ENCODE data around the gene SPPL2B. TPM values are rescaled to one million over a fixed set of nuclear protein-coding genes. Genes with fewer than 3 reads are reported as not detected.

The SPPL2B gene
- total RNA-seq, 1 donor = 32.6 TPM

DNA sequence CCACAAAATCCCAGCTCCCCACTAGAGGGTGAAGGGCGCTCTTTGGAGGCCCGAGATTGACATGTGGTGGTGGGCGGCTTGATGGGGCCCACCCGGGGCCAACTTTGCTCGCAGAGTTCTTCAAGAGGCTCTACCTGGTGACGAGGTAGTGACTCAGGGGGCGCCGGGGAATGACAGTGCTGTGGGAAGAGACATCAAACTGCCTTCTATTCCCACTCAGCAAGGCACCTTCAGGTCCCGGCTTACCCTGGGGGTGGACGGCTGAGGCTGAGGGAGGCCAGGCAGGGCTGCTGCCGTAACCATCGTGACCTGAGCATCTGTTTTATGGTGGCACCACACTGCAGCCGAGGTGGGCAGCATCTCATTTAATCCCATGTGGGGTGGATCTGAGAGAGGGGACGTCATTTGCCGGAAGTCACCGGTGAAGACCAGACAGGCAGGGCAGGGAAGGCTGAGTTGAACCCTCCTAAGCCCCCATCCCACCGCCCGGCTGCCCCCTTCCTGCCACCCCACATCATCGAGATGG, 22.1 kb upstream of the SPPL2B start:
- no peak overlapping the region for H3K27ac ChIP-seq (ENCODE audit: low read depth, low read length)
- no peaks in the 10 kb centered on the region for H3K36me3 ChIP-seq (ENCODE audit: insufficient read depth, low read length)
- H2AFZ ChIP-seq (ENCODE audit: low read length) = no peak overlapping the region
- H3K4me2 ChIP-seq (ENCODE audit: insufficient read depth, low read length) = no peak overlapping the region
- no peak for DNase-seq (ENCODE audit: insufficient read length, low spot score, missing footprints)
- H3K4me3 ChIP-seq (ENCODE audit: insufficient read depth, low read length) = no peak overlapping the region
- peaks cover 17% of the 10 kb centered on the region for H4K20me1 ChIP-seq (ENCODE audit: insufficient read depth, low read length)
- peaks cover 8% of the 10 kb centered on the region for H3K4me1 ChIP-seq (ENCODE audit: insufficient read depth, low read length)
- H3K27me3 ChIP-seq (ENCODE audit: insufficient read depth, low read length) = peaks cover 51% of the 10 kb centered on the region
- TF ChIP-seq, protein P1, sequence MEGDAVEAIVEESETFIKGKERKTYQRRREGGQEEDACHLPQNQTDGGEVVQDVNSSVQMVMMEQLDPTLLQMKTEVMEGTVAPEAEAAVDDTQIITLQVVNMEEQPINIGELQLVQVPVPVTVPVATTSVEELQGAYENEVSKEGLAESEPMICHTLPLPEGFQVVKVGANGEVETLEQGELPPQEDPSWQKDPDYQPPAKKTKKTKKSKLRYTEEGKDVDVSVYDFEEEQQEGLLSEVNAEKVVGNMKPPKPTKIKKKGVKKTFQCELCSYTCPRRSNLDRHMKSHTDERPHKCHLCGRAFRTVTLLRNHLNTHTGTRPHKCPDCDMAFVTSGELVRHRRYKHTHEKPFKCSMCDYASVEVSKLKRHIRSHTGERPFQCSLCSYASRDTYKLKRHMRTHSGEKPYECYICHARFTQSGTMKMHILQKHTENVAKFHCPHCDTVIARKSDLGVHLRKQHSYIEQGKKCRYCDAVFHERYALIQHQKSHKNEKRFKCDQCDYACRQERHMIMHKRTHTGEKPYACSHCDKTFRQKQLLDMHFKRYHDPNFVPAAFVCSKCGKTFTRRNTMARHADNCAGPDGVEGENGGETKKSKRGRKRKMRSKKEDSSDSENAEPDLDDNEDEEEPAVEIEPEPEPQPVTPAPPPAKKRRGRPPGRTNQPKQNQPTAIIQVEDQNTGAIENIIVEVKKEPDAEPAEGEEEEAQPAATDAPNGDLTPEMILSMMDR (IDR thresholded peaks at IDR 0.05; ENCODE audit: extremely low read depth, low read depth, low read length) = no peak
- no peaks in the 10 kb centered on the region for H3K79me2 ChIP-seq (ENCODE audit: insufficient read depth, low read length)
- H3K9me3 ChIP-seq (ENCODE audit: low read depth, low read length) = no peaks in the 10 kb centered on the region

DNA sequence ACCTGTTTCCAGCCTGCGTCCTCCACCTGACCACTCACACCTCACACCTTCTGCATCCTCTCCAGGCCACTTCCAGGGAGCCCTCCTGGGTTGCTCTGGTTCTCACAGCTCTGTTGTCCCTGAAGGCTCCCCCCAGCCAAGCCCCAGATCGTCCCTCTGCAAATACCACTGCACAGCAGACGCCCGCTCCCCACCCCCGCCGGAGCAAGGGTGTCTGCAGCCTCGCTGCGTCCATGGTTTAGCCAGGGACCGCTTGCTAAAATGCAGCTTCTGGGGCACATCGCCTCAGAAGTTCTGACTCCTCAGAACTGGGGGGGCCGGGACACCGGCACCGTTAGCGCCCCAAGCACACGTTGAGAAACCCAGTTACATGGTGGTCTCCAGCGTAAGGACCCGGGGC, 21.5 kb upstream of the SPPL2B start:
- Histone ChIP-seq H3K36me3 (ENCODE audit: insufficient read depth, low read length) (no peaks in the 10 kb centered on the region), H3K4me1 (ENCODE audit: insufficient read depth, low read length) (peaks cover 8% of the 10 kb centered on the region)
- TF ChIP-seq, protein P1 (IDR thresholded peaks at IDR 0.05; ENCODE audit: extremely low read depth, low read depth, low read length) = no peak

DNA sequence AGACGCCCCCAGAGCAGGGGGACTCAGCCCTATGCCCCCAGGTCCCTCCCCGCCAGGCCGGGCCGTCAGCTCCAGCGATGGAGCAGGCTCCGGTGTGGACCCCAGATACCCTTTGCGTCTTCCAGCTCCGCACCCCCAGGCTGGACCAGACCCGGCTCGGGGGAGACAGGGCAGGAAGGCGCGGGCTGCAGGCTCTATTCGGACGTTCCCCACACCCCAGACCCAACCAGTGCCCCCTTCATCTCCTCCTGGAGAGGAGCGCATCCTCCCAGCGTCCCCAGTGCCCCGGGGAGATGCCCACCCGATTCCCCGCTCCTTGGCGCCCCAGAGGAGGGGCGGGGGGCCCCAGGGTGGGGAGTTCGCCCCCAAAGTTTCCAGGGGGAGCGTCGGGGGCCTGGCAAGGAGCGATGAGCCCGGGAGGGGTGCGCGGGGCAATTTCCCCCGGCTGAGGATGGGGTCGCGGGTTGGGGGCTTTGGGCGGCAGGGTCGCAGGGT, 20.9 kb upstream of the SPPL2B start:
- H3K4me1 ChIP-seq (ENCODE audit: insufficient read depth, low read length) = peaks cover 8% of the 10 kb centered on the region
- TF ChIP-seq, protein P1 (IDR thresholded peaks at IDR 0.05; ENCODE audit: extremely low read depth, low read depth, low read length) = no peak
- H3K36me3 ChIP-seq (ENCODE audit: insufficient read depth, low read length) = no peaks in the 10 kb centered on the region
- H3K9me3 ChIP-seq (ENCODE audit: low read depth, low read length) = no peaks in the 10 kb centered on the region
- H3K27me3 ChIP-seq (ENCODE audit: insufficient read depth, low read length) = peaks cover 44% of the 10 kb centered on the region
- peaks cover 17% of the 10 kb centered on the region for H4K20me1 ChIP-seq (ENCODE audit: insufficient read depth, low read length)
- no peak overlapping the region for H3K27ac ChIP-seq (ENCODE audit: low read depth, low read length)
- no peak overlapping the region for H3K4me2 ChIP-seq (ENCODE audit: insufficient read depth, low read length)
- H2AFZ ChIP-seq (ENCODE audit: low read length) = no peak overlapping the region
- no peaks in the 10 kb centered on the region for H3K79me2 ChIP-seq (ENCODE audit: insufficient read depth, low read length)
- no peak for DNase-seq (ENCODE audit: insufficient read length, low spot score, missing footprints)
- no peak overlapping the region for H3K4me3 ChIP-seq (ENCODE audit: insufficient read depth, low read length)

More for the DNA sequence above, 21.5 kb upstream of the SPPL2B start:
- Histone ChIP-seq H3K9me3 (ENCODE audit: low read depth, low read length) (no peaks in the 10 kb centered on the region), H3K79me2 (ENCODE audit: insufficient read depth, low read length) (no peaks in the 10 kb centered on the region), H3K27ac (ENCODE audit: low read depth, low read length) (no peak overlapping the region), H3K27me3 (ENCODE audit: insufficient read depth, low read length) (peaks cover 50% of the 10 kb centered on the region), H2AFZ (ENCODE audit: low read length) (no peak overlapping the region), H3K4me2 (ENCODE audit: insufficient read depth, low read length) (no peak overlapping the region), H4K20me1 (ENCODE audit: insufficient read depth, low read length) (peaks cover 17% of the 10 kb centered on the region), H3K4me3 (ENCODE audit: insufficient read depth, low read length) (no peak overlapping the region)
- no peak for DNase-seq (ENCODE audit: insufficient read length, low spot score, missing footprints)

DNA sequence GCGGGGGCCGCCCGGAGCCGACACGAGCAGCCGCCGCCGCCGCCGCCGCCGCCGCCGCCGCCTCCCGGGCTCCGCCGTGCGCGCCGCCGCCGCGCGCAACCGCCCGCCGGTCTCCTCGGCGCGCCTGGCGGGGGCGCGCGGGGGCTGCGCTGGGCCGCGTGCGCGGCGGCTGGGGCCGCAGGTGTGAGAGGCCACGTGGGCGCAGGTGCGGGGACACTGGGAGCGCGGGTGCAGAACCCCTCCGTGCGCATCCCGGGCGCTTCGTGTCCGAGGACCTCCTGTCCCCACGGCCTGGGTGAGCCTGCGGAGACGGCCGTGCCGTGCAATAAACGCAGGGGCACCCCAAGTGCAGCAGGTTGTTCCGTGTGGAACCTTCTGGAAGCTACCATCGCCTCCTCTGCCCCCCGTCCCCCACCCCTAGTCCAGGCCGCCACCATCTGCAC, 20.3 kb upstream of the SPPL2B start, which contains the start of gene LINGO3:
Gene LINGO3 (minus strand): TSS at position 41 of the 443 bp plus-strand sequence. CDS start 16,378 bp downstream, outside the sequence.
- H2AFZ ChIP-seq (ENCODE audit: low read length) = no peak within 1 kb of the TSS
- peaks cover 8% of the 10 kb centered on the region for H3K4me1 ChIP-seq (ENCODE audit: insufficient read depth, low read length)
- peaks cover 39% of the 10 kb centered on the region for H3K27me3 ChIP-seq (ENCODE audit: insufficient read depth, low read length)
- H3K79me2 ChIP-seq (ENCODE audit: insufficient read depth, low read length) = no peaks in the 10 kb centered on the region
- H3K4me3 ChIP-seq (ENCODE audit: insufficient read depth, low read length) = peak within 1 kb of the TSS; percentile 42
- DNase-seq (ENCODE audit: insufficient read length, low spot score, missing footprints) = peak; percentile 75
- TF ChIP-seq, protein P1 (IDR thresholded peaks at IDR 0.05; ENCODE audit: extremely low read depth, low read depth, low read length) = no peak
- H3K27ac ChIP-seq (ENCODE audit: low read depth, low read length) = no peak within 1 kb of the TSS
- no peaks in the 10 kb centered on the region for H3K9me3 ChIP-seq (ENCODE audit: low read depth, low read length)
- H3K4me2 ChIP-seq (ENCODE audit: insufficient read depth, low read length) = no peak within 1 kb of the TSS
- H4K20me1 ChIP-seq (ENCODE audit: insufficient read depth, low read length) = peaks cover 17% of the 10 kb centered on the region
- H3K36me3 ChIP-seq (ENCODE audit: insufficient read depth, low read length) = no peaks in the 10 kb centered on the region

Data from osteoblast (primary cell).